ENCODE results near the gene GCK.

GCK gene

DNA sequence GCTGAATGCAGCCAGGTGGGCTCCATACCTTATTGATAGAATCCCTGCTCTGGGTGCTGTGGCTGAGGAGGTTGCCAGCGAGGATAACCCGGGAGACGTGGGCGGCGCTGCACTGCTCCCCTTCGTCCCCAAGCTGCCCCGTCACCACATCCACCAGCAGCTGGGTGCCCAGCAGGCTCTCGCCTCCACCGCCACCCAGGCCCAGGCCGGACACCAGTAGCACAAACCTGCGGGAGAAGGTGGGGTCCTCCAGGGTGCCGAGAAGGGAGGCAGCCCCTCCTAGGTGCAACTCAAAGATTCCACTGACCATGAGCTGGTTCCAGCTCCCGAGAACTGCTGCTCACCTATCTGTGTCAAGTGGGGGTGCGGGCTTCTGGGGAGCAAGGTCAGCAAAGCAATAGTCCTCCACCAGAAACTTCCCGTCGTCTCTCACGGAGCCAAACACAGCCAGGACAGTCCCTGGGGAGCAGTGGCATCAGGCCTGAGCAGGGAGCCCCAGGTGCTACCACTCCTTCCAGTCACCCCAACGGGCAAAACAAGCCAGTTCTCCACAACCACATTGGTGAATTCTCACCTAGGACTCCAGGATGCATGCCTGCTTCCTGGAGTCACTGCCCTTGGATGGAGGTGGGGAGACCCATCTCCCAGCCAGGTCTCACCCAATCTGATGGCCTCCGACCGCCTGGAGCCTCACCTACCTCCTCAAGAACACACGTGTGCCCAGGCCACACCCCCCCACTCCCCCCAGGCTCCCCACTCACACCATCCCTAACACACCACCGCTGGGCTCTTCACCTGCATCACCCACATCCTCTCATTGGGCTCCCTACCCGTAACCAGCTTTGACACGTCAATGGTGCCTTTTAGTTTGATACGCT, 72.2 kb downstream of the GCK start:
- no peak for DNase-seq (ENCODE audit: low read depth)

DNA sequence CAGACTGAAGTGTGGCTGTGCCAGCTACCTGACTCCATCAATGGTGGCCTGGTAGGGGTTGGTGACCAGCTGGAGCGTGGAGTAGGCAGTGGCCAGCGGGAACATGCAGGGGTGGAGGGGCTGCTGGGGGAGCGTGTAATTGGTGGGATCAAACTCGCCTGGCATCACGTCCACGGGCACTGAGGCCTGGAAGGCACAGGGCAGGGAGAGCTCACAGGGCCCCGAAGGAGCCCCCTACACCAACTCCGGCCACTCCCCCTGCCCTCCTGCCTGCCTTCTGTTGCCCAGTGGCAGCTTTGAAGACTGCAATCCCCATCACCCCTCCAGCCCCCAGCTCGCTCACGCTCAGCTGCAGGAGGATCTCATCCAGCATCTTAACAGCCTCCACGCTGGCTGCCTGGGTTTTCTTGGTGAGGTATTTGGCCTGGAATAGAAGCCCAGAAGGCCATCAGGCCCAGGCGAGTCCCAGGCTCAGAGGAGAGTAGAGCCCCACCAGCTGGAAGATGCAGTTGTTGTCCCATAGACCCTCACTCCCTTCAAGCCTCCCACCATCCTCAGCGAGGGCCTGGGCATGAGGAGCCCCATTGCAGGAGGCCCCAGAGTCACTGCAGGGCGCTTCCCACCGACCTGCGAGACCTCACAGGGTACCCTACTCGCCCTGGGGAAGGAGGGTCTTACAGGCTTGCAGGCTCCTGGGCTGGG, 73.0 kb downstream of the GCK start:
- DNase-seq (ENCODE audit: low read depth), result no peak

DNA sequence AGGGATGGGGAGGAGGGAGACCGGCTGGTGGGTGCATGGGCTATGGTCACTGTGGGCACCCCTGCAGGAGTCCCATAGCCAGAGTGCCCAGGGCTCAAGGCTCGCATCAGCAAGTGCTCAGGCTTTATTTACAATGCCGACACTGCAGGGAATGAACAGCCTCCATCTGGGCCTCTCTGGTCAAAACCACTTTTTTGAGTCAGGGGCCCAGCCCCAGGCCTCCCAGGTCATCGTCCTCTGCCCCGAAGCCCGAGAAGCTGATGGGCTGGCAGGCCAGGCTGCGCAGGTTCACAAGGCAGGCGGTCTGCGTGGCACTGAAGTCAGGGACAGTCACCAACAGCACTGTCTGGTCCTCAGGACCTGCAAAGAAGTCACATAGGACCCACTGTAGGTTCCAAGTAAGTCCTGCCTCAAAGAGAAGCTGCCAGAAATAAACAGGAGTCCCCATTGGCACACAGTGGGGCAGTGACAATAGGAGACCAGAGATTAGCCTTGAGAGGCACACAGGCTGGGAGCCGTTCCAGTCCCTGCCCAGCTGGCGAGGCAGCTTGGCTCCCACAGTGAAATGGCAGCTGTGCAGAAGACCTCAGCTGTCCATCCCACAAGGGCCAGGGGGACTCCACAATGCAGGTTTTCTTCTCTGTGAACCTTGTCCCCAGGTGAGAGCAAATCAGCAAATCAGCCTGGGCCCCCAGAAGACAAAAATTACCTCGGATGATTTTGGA, 74.5 kb downstream of the GCK start:
- no peak for DNase-seq (ENCODE audit: low read depth)

DNA sequence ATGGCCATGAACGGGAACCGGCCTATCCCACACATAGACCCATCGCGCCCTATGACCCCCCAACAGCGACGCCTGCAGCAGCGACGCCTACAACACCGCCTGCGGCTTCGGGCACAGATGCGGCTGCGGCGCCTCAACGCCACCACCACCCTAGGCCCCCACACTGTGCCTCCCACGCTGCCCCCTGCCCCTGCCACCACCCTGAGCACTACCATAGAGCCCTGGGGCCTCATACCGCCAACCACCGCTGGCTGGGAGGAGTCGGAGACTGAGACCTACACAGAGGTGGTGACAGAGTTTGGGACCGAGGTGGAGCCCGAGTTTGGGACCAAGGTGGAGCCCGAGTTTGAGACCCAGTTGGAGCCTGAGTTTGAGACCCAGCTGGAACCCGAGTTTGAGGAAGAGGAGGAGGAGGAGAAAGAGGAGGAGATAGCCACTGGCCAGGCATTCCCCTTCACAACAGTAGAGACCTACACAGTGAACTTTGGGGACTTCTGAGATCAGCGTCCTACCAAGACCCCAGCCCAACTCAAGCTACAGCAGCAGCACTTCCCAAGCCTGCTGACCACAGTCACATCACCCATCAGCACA, 75.4 kb downstream of the GCK start:
- no peak for DNase-seq (ENCODE audit: low read depth)

DNA sequence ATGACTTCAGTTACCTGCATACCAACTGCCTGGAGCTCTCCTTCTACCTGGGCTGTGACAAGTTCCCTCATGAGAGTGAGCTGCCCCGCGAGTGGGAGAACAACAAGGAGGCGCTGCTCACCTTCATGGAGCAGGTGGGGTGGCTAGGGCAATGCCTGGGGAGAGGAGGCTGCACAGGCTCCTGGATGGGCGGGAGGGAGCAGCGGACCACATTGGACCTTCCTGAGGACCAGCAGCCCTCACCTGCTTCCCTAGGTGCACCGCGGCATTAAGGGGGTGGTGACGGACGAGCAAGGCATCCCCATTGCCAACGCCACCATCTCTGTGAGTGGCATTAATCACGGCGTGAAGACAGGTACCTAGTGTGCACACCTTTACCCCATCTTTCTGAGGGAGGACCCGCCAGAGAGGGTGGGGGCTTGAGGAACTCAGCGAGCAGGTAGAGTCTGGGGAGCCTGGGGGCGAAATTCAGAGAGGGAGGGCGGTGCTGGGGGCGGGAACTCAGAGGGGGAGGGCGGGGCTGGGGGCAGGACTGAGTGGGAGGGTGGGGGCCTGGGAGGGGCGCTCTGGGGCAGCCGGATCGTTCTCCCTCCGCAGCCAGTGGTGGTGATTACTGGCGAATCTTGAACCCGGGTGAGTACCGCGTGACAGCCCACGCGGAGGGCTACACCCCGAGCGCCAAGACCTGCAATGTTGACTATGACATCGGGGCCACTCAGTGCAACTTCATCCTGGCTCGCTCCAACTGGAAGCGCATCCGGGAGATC, 76.1 kb downstream of the GCK start:
- DNase-seq (ENCODE audit: low read depth), result no peak

DNA sequence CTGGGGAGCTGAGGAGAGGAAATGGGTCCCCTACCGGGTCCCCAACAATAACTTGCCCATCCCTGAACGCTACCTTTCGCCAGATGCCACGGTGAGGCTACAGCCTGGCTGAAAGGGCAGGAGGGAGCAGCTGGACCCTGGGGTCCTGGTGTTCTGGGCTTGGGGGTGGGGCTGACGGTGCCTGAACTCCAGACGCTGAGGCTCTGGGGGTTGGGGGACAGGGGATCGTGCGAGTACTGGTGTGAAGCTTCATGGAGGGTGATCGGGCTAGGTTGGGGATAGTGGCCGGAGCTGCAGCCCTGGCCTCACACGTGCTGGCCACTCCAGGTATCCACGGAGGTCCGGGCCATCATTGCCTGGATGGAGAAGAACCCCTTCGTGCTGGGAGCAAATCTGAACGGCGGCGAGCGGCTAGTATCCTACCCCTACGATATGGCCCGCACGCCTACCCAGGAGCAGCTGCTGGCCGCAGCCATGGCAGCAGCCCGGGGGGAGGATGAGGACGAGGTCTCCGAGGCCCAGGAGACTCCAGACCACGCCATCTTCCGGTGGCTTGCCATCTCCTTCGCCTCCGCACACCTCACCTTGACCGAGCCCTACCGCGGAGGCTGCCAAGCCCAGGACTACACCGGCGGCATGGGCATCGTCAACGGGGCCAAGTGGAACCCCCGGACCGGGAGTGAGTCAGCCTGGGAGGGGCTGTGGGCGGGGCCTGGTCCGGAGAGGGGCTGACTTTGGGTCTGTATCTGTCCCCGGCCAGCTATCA, 76.8 kb downstream of the GCK start:
- no peak for DNase-seq (ENCODE audit: low read depth)

DNA sequence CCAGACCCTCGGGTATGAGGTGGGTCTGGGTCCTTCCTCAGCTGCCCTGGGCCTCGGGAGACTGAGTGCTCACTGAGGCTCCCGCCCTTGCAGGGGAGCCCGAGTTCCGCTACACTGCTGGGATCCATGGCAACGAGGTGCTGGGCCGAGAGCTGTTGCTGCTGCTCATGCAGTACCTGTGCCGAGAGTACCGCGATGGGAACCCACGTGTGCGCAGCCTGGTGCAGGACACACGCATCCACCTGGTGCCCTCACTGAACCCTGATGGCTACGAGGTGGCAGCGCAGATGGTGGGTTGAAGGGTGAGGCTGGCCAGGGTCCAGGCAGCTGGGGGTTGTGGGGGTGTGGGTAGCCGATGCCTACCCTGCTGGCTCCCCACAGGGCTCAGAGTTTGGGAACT, 77.5 kb downstream of the GCK start:
- DNase-seq (ENCODE audit: low read depth), result no peak

DNA sequence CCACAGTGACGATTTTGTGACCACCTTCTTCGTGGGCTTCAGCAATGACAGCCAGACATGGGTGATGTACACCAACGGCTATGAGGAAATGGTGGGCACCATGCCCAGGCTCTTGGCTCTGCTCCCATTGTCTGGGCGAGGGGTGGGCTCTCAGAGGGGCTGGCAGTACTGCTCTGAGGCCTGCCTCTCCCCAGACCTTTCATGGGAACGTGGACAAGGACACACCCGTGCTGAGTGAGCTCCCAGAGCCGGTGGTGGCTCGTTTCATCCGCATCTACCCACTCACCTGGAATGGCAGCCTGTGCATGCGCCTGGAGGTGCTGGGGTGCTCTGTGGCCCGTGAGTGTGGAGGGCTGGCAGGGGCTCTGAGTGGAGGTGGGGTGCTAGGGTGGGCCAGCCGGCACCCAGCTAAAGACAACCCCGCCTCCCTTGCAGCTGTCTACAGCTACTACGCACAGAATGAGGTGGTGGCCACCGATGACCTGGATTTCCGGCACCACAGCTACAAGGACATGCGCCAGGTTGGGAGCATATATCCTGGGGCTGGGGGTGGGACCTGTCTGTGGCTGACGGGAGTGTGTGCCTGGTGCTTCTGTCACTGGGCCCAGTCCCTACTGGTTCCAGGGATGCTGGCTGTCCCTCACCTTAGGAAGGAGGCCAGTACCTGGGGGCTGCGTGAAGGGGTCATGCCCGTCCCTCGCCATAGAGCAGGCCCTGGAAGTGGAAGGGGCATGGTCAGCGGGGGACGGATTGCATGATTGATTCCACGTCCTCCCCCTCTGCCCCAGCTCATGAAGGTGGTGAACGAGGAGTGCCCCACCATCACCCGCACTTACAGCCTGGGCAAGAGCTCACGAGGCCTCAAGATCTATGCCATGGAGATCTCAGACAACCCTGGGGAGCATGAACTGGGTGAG, 78.3 kb downstream of the GCK start:
- DNase-seq (ENCODE audit: low read depth), result no peak

DNA sequence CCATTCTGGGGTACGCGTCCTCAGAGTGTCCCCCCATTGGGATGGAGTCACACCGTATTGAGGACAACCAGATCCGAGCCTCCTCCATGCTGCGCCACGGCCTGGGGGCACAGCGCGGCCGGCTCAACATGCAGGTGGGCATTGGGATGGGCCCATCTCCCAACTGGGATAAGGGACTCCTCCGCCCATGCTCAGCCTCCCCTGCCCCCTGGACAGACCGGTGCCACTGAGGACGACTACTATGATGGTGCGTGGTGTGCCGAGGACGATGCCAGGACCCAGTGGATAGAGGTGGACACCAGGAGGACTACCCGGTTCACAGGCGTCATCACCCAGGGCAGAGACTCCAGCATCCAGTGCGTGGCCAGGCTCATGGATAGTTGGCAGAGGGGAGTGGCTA, 79.2 kb downstream of the GCK start:
- DNase-seq (ENCODE audit: low read depth), result no peak

DNA sequence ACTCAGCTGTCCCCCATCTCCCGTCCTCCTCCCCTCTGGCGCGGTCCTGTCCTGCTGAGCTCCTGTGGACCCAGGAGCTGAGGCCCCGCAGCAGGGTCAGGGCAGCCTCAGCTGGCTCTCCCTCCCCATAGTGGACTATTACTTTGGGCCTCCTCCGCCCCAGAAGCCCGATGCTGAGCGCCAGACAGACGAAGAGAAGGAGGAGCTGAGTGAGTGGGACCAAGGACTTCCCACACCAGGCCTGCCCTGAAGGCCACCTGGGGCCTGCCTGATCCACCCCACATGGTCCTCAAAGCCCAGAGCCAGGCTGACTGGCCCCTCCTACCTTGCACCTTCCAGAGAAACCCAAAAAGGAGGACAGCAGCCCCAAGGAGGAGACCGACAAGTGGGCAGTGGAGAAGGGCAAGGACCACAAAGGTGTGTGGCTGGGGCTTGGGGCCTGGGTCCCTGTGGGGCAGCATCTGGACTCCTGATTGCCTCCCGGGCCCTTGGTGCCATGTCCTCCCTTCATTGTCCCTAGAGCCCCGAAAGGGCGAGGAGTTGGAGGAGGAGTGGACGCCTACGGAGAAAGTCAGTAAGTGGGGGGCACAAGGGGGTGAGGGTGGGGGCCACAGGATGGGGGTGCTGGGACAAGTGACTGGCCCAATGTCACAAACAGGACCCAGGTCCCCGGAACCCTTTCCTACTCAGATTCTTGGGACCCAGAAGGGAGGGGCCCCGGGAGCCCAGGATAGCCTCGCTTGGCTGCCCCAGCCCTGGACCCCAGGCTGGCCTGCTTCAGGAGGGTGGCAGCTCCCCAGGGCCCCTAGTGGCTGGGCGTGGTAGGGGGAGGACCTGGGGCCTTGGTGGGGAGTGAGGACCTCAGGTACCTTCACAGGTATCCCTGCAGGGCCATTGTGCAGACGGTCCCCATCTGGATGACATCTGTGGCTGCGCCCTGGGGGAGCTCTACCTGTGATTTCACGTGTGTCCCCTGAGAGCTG, 80.2 kb downstream of the GCK start:
- no peak for DNase-seq (ENCODE audit: low read depth)

DNA sequence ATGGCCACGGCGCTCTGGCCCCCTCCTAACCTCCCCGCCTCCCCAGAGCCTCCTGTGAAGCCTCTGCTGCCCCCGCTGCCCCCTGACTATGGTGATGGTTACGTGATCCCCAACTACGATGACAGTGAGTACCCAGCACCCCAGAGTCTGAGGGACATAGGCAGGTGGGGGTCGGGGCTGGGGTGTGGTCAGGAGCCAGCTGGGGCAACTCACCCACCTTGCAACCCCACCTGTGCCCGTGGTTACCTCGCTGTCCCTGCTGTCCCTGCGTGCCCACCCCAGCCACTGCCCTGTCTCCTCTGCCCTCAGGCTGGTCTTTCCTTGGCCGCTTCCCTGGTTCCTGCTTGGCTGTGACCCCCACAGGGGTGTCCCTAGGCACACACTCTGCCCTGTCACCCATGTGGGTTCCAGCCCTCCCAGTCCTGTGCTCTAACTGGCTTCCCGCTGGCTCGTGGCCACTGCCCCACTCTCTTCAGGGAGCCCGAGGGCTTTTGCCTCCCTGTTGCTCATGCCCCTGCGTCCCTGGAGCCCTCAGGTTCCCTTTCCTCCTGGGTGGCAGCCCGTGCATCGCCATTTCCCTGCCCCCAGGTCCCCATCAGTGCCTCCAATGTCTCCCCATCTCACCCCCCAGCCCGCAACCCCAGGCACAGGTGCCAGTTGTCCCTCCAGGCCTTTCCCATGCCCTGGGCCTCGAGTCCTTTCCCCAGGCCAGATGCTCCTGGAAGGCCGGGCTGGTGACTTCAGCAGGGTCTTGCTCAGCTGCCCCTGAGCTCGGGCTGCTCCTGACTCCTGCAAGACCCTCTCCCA, 81.1 kb downstream of the GCK start:
- DNase-seq (ENCODE audit: low read depth), result no peak

DNA sequence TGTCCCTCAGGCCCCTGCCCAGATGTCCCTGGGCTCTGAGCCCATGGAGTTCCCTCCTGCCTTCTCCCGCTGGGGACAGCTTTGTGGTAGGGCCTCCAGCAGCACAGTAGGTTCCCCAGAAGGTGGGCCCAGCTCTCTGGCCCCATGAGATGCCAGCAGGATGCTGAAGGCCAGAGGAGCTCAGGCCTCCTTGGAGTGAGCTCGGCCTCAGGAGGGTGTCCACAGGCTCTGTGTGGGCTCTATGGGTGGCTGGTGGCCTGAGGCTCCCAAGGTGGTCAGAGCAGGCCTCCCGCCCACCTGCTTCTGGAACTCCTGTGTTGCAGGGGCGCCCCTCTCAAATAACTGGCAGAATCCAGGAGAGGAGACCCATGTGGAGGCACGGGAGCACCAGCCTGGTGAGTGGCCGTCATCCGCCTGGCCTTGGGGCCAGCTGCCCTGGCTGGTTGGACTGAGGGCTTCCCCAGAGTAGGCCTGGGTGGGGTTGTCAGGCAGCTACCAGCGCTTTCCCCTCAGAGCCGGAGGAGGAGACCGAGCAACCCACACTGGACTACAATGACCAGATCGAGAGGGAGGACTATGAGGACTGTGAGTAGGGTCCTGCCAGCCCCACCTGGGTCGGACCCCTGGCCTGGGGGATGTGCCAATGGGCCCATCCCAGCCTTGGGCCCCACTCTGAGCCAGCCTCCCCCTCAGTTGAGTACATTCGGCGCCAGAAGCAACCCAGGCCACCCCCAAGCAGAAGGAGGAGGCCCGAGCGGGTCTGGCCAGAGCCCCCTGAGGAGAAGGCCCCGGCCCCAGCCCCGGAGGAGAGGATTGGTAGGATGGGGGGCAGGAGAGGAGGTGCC, 81.9 kb downstream of the GCK start:
- no peak for DNase-seq (ENCODE audit: low read depth)

DNA sequence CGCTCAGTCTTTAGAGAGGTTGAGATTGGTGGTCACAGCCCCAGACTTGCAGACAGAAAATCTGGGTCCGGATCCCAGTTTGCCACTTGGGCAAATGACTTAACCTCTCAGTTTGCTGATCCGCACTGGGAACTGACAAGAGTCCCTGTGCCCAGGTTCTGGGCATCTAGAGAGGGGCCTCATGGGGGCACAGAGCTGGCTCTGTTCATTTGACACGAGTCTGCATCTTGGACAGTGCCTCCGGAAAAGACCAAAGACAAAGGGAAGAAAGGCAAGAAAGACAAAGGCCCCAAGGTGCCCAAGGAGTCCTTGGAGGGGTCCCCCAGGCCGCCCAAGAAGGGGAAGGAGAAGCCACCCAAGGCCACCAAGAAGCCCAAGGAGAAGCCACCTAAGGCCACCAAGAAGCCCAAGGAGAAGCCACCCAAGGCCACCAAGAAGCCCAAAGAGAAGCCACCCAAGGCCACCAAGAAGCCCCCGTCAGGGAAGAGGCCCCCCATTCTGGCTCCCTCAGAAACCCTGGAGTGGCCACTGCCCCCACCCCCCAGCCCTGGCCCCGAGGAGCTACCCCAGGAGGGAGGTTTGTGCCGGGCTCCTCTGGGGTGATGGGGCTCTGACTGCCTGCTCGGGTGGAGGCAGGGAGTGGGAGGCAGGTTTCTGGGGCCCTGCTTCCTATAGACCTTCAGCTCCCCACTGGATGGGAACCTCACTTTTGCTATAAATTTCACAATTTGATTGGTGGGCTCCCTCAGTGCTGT, 82.8 kb downstream of the GCK start:
- DNase-seq (ENCODE audit: low read depth), result no peak

DNA sequence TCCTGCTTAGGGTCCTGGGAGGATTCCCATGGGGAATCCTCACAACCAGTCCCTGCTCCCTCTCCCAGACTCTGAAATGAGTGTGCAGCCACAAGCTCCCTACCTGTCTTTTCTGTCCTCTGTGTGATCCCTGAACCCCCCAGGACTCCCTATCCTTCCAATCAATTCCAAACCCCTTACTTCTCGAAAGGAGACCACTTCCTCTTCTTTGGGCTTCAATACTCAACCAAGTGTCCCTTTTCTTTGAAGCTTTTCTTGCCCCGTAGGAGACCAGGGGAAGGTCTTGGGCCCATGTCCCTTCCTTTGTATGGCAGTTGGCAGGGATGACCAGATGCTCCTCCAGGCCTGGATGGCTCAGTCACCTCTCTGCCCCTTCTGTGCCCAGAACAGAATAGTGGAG, 83.4 kb downstream of the GCK start:
- DNase-seq (ENCODE audit: low read depth), result no peak

DNA sequence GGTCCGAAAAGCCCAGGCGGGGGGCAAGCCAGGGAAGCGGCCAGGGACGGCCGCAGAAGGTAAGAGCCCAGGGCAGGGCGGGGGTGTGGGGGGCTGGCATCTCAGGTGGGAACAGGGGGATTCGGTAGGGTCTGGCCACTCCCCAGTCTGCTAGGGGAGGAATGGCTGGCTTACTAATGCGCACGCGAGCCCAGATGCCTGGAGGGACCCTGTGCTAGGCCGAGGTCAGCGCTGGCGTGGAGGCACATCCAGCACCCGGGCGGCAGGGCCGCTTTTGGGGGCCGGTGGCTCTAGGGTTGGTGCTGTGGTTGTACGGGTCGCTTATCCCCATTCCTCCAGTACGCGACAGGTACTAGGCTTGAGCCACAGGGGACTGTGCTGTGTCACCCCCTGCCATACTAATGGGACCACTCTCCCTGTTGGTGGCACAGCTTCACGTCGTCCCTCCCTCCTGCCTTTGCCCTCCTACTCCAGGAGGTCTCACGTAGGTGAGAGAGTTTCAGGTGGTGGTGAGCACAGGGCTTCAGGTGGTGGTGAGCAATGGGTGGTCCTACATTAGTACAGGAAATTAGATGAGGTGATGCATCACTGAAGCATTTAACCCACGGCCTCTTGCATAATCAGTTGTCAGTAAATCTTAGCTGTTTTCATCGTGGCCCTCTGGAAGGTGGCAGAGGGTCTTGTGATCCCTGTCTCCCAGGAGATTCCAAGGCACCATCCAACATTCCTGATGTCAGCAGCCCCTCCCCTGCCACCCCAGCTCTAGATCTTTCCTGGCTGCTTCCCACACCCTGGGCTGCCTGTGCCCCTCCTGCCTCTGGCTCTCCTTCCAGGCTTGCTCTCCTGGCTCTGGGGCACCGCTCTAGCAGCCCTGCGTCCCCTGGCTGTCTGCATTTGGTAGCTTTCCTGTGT, 84.1 kb downstream of the GCK start:
- DNase-seq (ENCODE audit: low read depth), result no peak
